OCI-LY7 (cell line): ENCODE results near the gene DGCR8. TPM values are rescaled to one million over a fixed set of nuclear protein-coding genes. Genes with fewer than 3 reads are reported as not detected.

Experiments
- BruUV-seq: library from RNA; stranded (reverse); fragments of 400-500 nt; replicated peaks from 2 replicates; lab custom pipeline; 2021; lab: Mats Ljungman, UMichigan
- CTCF ChIA-PET: fragments of 300-600 bp; sonication (Branson Sonifier 250); formaldehyde crosslinking; loops from one replicate; lab custom pipeline; 2022; ENCODE audit warnings: antibody characterized with exemption; ENCODE audit not compliant: unreplicated experiment; lab: Charles Lee
- POLR2A ChIA-PET: fragments of 300-600 bp; sonication (Branson Sonifier 250); formaldehyde crosslinking; loops from one replicate; lab custom pipeline; 2022; ENCODE audit warnings: antibody characterized with exemption; lab: Charles Lee
- DNase-seq: peaks from one replicate; pipeline ENCODE4 v3.0.0-alpha.2; 2015; ENCODE audit warnings: low spot score
- H2AFZ ChIP-seq: fragments of 200-600 bp; sonication (generic), shearing (Covaris generic); 2 replicates; pipeline ENCODE4 v1.6.1; 2014; ENCODE audit warnings: mild to moderate bottlenecking, antibody characterized with exemption, low read length, moderate library complexity
- H3K27ac ChIP-seq: fragments of 200-600 bp; sonication (generic); 2 replicates; pipeline ENCODE4 v1.5.1; 2014; ENCODE audit warnings: mixed run types, low read depth, mild to moderate bottlenecking, moderate library complexity, low read length, inconsistent platforms; ENCODE audit not compliant: poor library complexity, severe bottlenecking
- H3K36me3 ChIP-seq: fragments of 200-600 bp; sonication (generic); 2 replicates; pipeline ENCODE4 v1.6.1; 2014; ENCODE audit warnings: mild to moderate bottlenecking, antibody characterized with exemption, low read length, moderate library complexity, mixed read lengths; ENCODE audit not compliant: insufficient read depth
- H3K4me1 ChIP-seq: fragments of 200-600 bp; sonication (generic); 2 replicates; pipeline ENCODE4 v1.5.1; 2014; ENCODE audit warnings: mild to moderate bottlenecking, low read length; ENCODE audit not compliant: insufficient read depth, poor library complexity, severe bottlenecking
- H3K4me2 ChIP-seq: fragments of 200-600 bp; sonication (generic); 2 replicates; pipeline ENCODE4 v1.6.1; 2014; ENCODE audit warnings: mild to moderate bottlenecking, low read length
- H3K4me3 ChIP-seq: fragments of 200-600 bp; sonication (generic); 2 replicates; pipeline ENCODE4 v1.5.1; 2014; ENCODE audit warnings: mild to moderate bottlenecking, low read depth, low read length; ENCODE audit not compliant: poor library complexity, severe bottlenecking
- H3K79me2 ChIP-seq: fragments of 200-600 bp; sonication (generic); 2 replicates; pipeline ENCODE4 v1.6.1; 2016; ENCODE audit warnings: low read depth, mild to moderate bottlenecking, low read length, moderate library complexity, mixed read lengths; ENCODE audit not compliant: insufficient read depth
- H3K9me2 ChIP-seq: fragments of 200-600 bp; sonication (generic); 2 replicates; pipeline ENCODE4 v1.6.1; 2016; ENCODE audit warnings: mild to moderate bottlenecking, low read length, mixed read lengths; ENCODE audit not compliant: insufficient read depth
- H3K9me3 ChIP-seq: fragments of 200-600 bp; sonication (generic); 2 replicates; pipeline ENCODE4 v1.6.1; 2014; ENCODE audit warnings: mild to moderate bottlenecking, mixed run types, low read length, mixed read lengths
- H4K20me1 ChIP-seq: fragments of 200-600 bp; sonication (generic); 2 replicates; pipeline ENCODE4 v1.6.1; 2014; ENCODE audit warnings: mild to moderate bottlenecking, antibody characterized with exemption, low read length, moderate library complexity, mixed read lengths; ENCODE audit not compliant: insufficient read depth
- EZH2phosphoT487 ChIP-seq: fragments of 200-600 bp; sonication (generic); IDR thresholded peaks from 2 replicates; pipeline ENCODE4 v1.6.1; 2018; ENCODE audit warnings: low read depth, borderline replicate concordance, mild to moderate bottlenecking, mixed run types, antibody characterized with exemption, low read length, moderate library complexity, mixed read lengths
- intact Hi-C: fragments of 100-400 bp; cut with micrococcal nuclease; formaldehyde crosslinking; loops from one replicate; pipeline ENCODE4 v1.10.0; 2022; ENCODE audit not compliant: unreplicated experiment
- total RNA-seq, 2 experiments: library from RNA; depleted of rRNA in 1 of 2; stranded (reverse); fragments of >200 nt in 1 of 2; shearing (Covaris generic) in 1 of 2; gene quantifications; 2 replicates each; pipeline ENCODE4 v1.2.3, GENCODE V29; 2014 to 2022
- TF ChIP-seq, protein P1 (sequence below): fragments of 200-600 bp; sonication (generic); conservative IDR thresholded peaks from 2 replicates; pipeline ENCODE4 v1.5.1; 2014; ENCODE audit warnings: mild to moderate bottlenecking, antibody characterized with exemption, low read length, moderate library complexity, mixed read lengths

DGCR8 gene
- total RNA-seq, 2 experiments from 2014 or later, result 49.5 to 68.2 TPM

DNA sequence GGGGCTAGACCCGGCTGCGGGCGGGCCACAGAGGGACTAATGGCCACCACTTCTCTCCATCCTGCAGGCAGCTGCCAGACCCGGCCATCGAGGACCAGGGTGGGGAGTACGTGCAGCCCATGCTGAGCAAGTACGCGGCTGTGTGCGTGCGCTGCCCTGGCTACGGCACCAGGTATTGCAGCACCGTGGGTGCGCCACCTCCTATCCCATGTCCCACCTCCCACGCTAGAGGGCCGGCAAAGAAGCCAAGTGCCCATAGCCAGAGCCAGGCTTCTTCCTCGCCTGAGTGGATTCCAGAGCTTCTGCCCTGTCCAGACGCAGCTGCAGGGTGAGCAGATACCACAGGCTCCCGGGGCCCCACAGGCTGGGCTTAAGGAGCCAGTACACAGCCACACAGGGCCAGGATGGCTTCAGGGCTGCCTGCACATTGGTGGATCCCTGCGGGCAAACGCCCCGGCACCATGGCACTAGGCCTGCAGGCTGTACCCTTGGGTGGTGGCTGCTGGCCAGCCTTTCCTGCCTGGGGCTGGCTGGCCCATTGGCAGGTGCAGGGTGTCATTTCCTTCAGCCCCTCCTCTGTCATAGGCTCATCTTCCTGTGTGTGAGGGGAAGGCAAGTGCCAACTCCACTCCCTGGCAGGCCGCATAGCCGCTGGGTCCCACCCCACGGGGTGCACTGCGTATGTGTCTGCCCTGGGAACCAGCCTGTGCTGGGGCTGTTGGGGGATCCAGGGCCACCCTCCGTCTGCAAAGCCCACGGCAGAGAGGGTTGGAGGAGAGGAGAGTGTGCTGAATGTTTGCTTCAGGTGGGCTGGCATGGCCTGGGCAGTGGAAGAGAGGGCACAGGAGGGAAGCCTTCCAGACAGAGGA lies 16.5 kb upstream of the DGCR8 start:
- no TSS peak for BruUV-seq
- Histone ChIP-seq H3K9me2 (no peaks in the 10 kb centered on the region), H3K79me2 (no peaks in the 10 kb centered on the region), H2AFZ (no peak overlapping the region), H3K27ac (no peak overlapping the region), H3K4me1 (no peaks in the 10 kb centered on the region), H4K20me1 (no peaks in the 10 kb centered on the region), H3K36me3 (peaks cover 9% of the 10 kb centered on the region; the same call in 1 of the 2 replicates), H3K4me3 (no peak overlapping the region), H3K4me2 (no peak overlapping the region), H3K9me3 (no peaks in the 10 kb centered on the region)
- ChIA-PET POLR2A (no interaction called here), CTCF (no interaction called here)
- no peak for DNase-seq
- TF ChIP-seq, protein P1, sequence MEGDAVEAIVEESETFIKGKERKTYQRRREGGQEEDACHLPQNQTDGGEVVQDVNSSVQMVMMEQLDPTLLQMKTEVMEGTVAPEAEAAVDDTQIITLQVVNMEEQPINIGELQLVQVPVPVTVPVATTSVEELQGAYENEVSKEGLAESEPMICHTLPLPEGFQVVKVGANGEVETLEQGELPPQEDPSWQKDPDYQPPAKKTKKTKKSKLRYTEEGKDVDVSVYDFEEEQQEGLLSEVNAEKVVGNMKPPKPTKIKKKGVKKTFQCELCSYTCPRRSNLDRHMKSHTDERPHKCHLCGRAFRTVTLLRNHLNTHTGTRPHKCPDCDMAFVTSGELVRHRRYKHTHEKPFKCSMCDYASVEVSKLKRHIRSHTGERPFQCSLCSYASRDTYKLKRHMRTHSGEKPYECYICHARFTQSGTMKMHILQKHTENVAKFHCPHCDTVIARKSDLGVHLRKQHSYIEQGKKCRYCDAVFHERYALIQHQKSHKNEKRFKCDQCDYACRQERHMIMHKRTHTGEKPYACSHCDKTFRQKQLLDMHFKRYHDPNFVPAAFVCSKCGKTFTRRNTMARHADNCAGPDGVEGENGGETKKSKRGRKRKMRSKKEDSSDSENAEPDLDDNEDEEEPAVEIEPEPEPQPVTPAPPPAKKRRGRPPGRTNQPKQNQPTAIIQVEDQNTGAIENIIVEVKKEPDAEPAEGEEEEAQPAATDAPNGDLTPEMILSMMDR, result no peak
- TF ChIP-seq EZH2phosphoT487, result no peak
- intact Hi-C loops, result no loop called here

GRCh38 chr22:20064140-20064480 lies 15.9 kb upstream of the DGCR8 start:
- CTCF ChIA-PET, result no interaction called here
- Histone ChIP-seq H3K9me3 (no peaks in the 10 kb centered on the region), H3K36me3 (peaks cover 9% of the 10 kb centered on the region; the same call in 1 of the 2 replicates), H3K9me2 (no peaks in the 10 kb centered on the region), H4K20me1 (no peaks in the 10 kb centered on the region), H3K4me3 (no peak overlapping the region), H2AFZ (no peak overlapping the region), H3K79me2 (no peaks in the 10 kb centered on the region), H3K4me2 (no peak overlapping the region), H3K4me1 (no peaks in the 10 kb centered on the region), H3K27ac (no peak overlapping the region)
- intact Hi-C loops, result no loop called here
- POLR2A ChIA-PET, result no interaction called here
- BruUV-seq, result no TSS peak
- no peak for DNase-seq
- TF ChIP-seq EZH2phosphoT487, result no peak
- TF ChIP-seq, protein P1, result no peak
